ENCODE results near the gene EHD1.
"Not testable (repeated sequence)": the region's sequence is repeated elsewhere in the genome, so short reads cannot be mapped to it uniquely, and the experiment has no call there.

Gene EHD1

DNA sequence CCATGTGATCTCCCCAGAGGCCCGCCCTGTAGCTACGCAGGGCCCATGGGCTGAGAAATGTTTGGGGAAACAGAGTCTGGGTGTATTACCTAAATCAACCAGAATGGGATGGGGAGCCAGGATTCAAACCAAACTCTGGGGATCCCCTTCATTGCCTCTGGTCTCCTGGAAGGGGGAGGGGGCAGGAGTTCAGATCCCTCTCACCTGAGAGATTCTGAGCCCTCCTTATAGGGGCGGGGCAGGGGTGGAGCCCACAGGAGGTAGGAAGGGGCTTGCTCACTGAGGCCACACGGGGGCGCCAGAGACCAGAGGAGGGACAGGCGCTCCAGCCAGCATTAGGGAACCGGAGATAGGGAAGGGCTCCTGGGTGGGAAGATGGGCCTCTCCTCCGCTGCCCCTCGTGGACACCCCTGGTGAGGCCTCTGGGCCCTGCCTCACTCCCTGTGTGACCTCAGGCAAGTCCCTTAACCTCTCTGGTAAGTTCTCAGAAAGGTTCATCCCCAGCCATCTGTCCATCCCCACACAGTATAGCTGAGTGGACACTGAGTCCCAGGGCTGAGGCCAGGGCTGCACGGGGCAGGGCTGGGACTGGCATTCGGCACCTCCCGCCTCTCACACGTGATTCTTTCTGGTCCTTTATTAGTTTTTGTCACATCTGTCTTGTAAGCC lies 31.3 kb downstream of the EHD1 start:
- CTCF ChIA-PET, result interaction anchor here (0.7 to 2.9 kb wide), 16 partner anchors 12 to 248 kb away, joined by 3 to 13 read pairs (median 5); partner anchors contain the start of gene EHD1
- no peak for TF ChIP-seq PKNOX1 (IDR thresholded peaks at IDR 0.05)
- DNase-seq (ENCODE audit: extremely low spot score), result peak; percentile 93
- POLR2A ChIA-PET, result interaction anchor here (0.7 to 2.8 kb wide), 4 partner anchors 40 to 288 kb away, joined by 3 to 13 read pairs (median 4); no protein-coding TSS in a partner anchor

DNA sequence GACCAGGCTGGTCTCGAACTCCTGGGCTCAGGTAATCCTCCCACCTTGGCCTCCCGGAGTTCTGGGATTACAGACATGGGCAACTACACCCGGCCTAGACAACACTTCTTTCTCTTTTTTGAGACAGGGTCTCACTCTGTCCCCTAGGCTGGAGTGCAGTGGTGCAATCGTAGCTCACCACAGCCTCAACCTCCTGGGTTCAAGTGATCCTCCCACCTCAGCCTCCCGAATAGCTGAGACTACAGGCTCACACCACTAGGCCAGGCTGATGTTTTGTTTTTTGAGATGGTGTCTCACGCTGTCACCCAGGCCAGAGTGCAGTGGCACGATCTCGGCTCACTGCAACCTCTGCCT lies 32.7 kb downstream of the EHD1 start:
- POLR2A ChIA-PET, result interaction anchor here (1.2 kb wide), 1 partner anchor 151 kb away, joined by 3 read pairs; the partner anchor contains the start of gene BATF2
- CTCF ChIA-PET, result interaction anchor here (1.6 to 1.8 kb wide), 2 partner anchors 31 to 48 kb away, joined by 4 to 6 read pairs; no protein-coding TSS in a partner anchor

DNA sequence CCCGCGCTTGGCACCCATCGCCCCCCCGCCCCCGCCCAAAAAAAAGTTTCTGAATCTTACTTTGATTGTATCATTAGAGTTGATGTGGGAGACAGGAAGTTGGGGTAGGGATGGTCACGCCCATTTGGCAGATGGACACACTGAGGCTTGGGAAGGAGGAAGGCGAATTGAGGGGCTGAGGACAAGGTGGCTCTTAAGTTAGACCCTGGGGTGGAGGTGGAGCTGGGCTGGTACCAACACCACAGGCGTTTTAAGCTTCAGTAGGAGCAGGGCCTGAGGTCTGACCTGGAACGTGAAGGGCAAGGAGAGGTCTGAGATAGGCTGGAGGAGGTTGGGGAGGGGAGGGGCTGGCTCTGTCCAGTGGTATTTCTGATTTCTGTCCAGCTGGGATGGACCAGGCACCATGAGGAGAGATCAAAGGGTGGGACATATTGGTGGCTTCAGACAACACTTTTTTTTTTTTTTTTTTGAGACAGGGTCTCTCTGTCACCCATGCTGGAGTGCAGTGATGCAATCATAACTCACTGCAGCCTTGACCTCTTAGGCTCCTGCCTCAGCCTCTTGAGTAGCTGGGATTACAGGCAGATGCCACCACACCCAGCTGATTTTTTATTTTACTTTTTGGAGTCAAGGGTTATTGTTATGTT lies 33.2 kb downstream of the EHD1 start:
- DNase-seq (ENCODE audit: extremely low spot score), result no peak
- no peak for TF ChIP-seq PKNOX1 (IDR thresholded peaks at IDR 0.05)
- TF ChIP-seq ARNT (IDR thresholded peaks at IDR 0.05), result no peak
- no peak for TF ChIP-seq HDGF (IDR thresholded peaks at IDR 0.05; ENCODE audit: borderline replicate concordance)
- TF ChIP-seq FOXM1 (IDR thresholded peaks at IDR 0.05; ENCODE audit: borderline replicate concordance), result no peak
- TF ChIP-seq NFRKB (IDR thresholded peaks at IDR 0.05), result no peak
- TF ChIP-seq LEF1 (IDR thresholded peaks at IDR 0.05; ENCODE audit: borderline replicate concordance), result no peak
- TF ChIP-seq TARDBP (IDR thresholded peaks at IDR 0.05), result no peak
- no peak for TF ChIP-seq CTBP1 (IDR thresholded peaks at IDR 0.05; ENCODE audit: borderline replicate concordance)
- no peak for TF ChIP-seq FOXA1 (IDR thresholded peaks at IDR 0.05)
- no peak for TF ChIP-seq FOXK2 (IDR thresholded peaks at IDR 0.05)
- ChIA-PET POLR2A (interaction anchor here (1.2 kb wide), 1 partner anchor 152 kb away, joined by 3 read pairs; the partner anchor contains the start of gene BATF2), CTCF (interaction anchor here (1.6 to 1.8 kb wide), 2 partner anchors 32 to 48 kb away, joined by 4 to 6 read pairs; no protein-coding TSS in a partner anchor)

More for the DNA sequence above, 32.7 kb downstream of the EHD1 start:
- not testable (repeated sequence) for DNase-seq (ENCODE audit: extremely low spot score)

GRCh38 chr11:64844330-64845128 lies 33.9 kb downstream of the EHD1 start, which contains the start of gene CDC42BPG:
CDC42BPG (minus strand) TSS chr11:64844653; CDS start chr11:64844569, 84 bp downstream.
- ChIA-PET CTCF (interaction anchor here (0.6 to 1.1 kb wide), 7 partner anchors 10 to 211 kb away, joined by 3 to 6 read pairs (median 5); no protein-coding TSS in a partner anchor), POLR2A (interaction anchor here (1.0 to 1.6 kb wide), 2 partner anchors 9 to 11 kb away, joined by 3 to 5 read pairs; no protein-coding TSS in a partner anchor)
- peak; percentile 80 for DNase-seq (ENCODE audit: extremely low spot score)
- peak; percentile 67 for TF ChIP-seq PKNOX1 (IDR thresholded peaks at IDR 0.05)
- no peak for TF ChIP-seq SP1 (IDR thresholded peaks at IDR 0.05)

GRCh38 chr11:64843686-64844329 lies 34.6 kb downstream of the EHD1 start:
- POLR2A ChIA-PET, result interaction anchor here (1.0 to 1.6 kb wide), 2 partner anchors 9 to 12 kb away, joined by 3 to 5 read pairs; no protein-coding TSS in a partner anchor
- CTCF ChIA-PET, result interaction anchor here (0.9 to 1.1 kb wide), 6 partner anchors 9 to 49 kb away, joined by 3 to 6 read pairs (median 5); no protein-coding TSS in a partner anchor
- no peak for DNase-seq (ENCODE audit: extremely low spot score)

More at GRCh38 chr11:64843686-64844329, 34.6 kb downstream of the EHD1 start:
- TF ChIP-seq HDGF (IDR thresholded peaks at IDR 0.05; ENCODE audit: borderline replicate concordance) (no peak), ARNT (IDR thresholded peaks at IDR 0.05) (no peak), CTBP1 (IDR thresholded peaks at IDR 0.05; ENCODE audit: borderline replicate concordance) (no peak), SUZ12 (IDR thresholded peaks at IDR 0.05) (no peak), LEF1 (IDR thresholded peaks at IDR 0.05; ENCODE audit: borderline replicate concordance) (no peak), BHLHE40 (IDR thresholded peaks at IDR 0.05; ENCODE audit: borderline replicate concordance) (no peak), FOXA1 (IDR thresholded peaks at IDR 0.05) (no peak), PKNOX1 (IDR thresholded peaks at IDR 0.05) (no peak), ZNF384 (IDR thresholded peaks at IDR 0.05) (no peak), FOXM1 (IDR thresholded peaks at IDR 0.05; ENCODE audit: borderline replicate concordance) (no peak), SP1 (IDR thresholded peaks at IDR 0.05) (no peak), FOXK2 (IDR thresholded peaks at IDR 0.05) (no peak), L3MBTL2 (conservative IDR thresholded peaks at IDR 0.05) (no peak), TARDBP (IDR thresholded peaks at IDR 0.05) (no peak), NFRKB (IDR thresholded peaks at IDR 0.05) (no peak)

Data from HEK293T (cell line).